Middle frontal gyrus (tissue), 1 donor: ENCODE measurements around the gene ADAMTSL3.

Experiments
- DNase-seq: peaks from one replicate; pipeline ENCODE4 v3.0.0-alpha.2; 2015; ENCODE audit warnings: low spot score; ENCODE audit errors: extremely low spot score

ADAMTSL3 gene

GRCh38 chr15:83656192-83656591 is 2.3 kb downstream of the ADAMTSL3 start:
- no peak for DNase-seq

GRCh38 chr15:83656943-83657528 is 3.1 kb downstream of the ADAMTSL3 start:
- no peak for DNase-seq

- no peak for DNase-seq
These were observed 3.6 kb downstream of the ADAMTSL3 start for GRCh38 chr15:83657549-83657948.

- no peak for DNase-seq
These were observed 4.8 kb downstream of the ADAMTSL3 start for GRCh38 chr15:83658430-83659416.

GRCh38 chr15:83659417-83659812 is 5.5 kb downstream of the ADAMTSL3 start:
- DNase-seq = no peak

- no peak for DNase-seq
These were observed 11.6 kb downstream of the ADAMTSL3 start for GRCh38 chr15:83665480-83665879.

- DNase-seq = no peak
These were observed 16.8 kb downstream of the ADAMTSL3 start for GRCh38 chr15:83670672-83671229.

GRCh38 chr15:83671603-83672002 is 17.7 kb downstream of the ADAMTSL3 start:
- DNase-seq = no peak

- no peak for DNase-seq
These were observed 19.5 kb downstream of the ADAMTSL3 start for GRCh38 chr15:83673385-83673784.

- DNase-seq = no peak
These were observed 28.7 kb downstream of the ADAMTSL3 start for GRCh38 chr15:83682476-83683088.

- no peak for DNase-seq
These were observed 32.0 kb downstream of the ADAMTSL3 start for GRCh38 chr15:83685916-83686332.

- DNase-seq = no peak
These were observed 34.3 kb downstream of the ADAMTSL3 start for GRCh38 chr15:83688201-83688600.

GRCh38 chr15:83690676-83691075 is 36.8 kb downstream of the ADAMTSL3 start:
- no peak for DNase-seq

GRCh38 chr15:83692746-83693581 is 39.0 kb downstream of the ADAMTSL3 start:
- no peak for DNase-seq

- DNase-seq = no peak
These were observed 40.1 kb downstream of the ADAMTSL3 start for GRCh38 chr15:83694015-83694414.

- DNase-seq = no peak
These were observed 40.6 kb downstream of the ADAMTSL3 start for GRCh38 chr15:83694536-83694935.

GRCh38 chr15:83695246-83695645 is 41.3 kb downstream of the ADAMTSL3 start:
- DNase-seq = no peak

- no peak for DNase-seq
These were observed 42.0 kb downstream of the ADAMTSL3 start for GRCh38 chr15:83695901-83696425.

GRCh38 chr15:83697716-83698115 is 43.8 kb downstream of the ADAMTSL3 start:
- DNase-seq = no peak

GRCh38 chr15:83698294-83698693 is 44.4 kb downstream of the ADAMTSL3 start:
- no peak for DNase-seq

GRCh38 chr15:83699028-83699427 is 45.1 kb downstream of the ADAMTSL3 start:
- no peak for DNase-seq
